AG09319 (cell line): ENCODE data around the gene ARID4B.
"Not testable (repeated sequence)": the region's sequence is repeated elsewhere in the genome, so short reads cannot be mapped to it uniquely, and the experiment has no call there.

Experiments used
- DNase-seq: peaks from one replicate; pipeline ENCODE4 v3.0.0-alpha.2; 2010; ENCODE audit warnings: low read depth; ENCODE audit errors: extremely low read depth
- CTCF ChIP-seq: IDR thresholded peaks from 2 replicates; pipeline ENCODE4 v1.5.1; 2011; ENCODE audit warnings: low read depth, mild to moderate bottlenecking, inconsistent platforms, low read length, moderate library complexity

Gene ARID4B

GRCh38 chr1:235259133-235259778 lies 68.7 kb downstream of the ARID4B start:
- TF ChIP-seq CTCF, result no peak
- no peak for DNase-seq

GRCh38 chr1:235258068-235258467 lies 69.9 kb downstream of the ARID4B start:
- DNase-seq, result not testable (repeated sequence)

- no peak for TF ChIP-seq CTCF
- no peak for DNase-seq
Measured at GRCh38 chr1:235254721-235255120, 73.3 kb downstream of the ARID4B start.

GRCh38 chr1:235253219-235253962 lies 74.6 kb downstream of the ARID4B start:
- peak; percentile 93 for TF ChIP-seq CTCF
- DNase-seq, result peak; percentile 39

- no peak for DNase-seq
- TF ChIP-seq CTCF, result no peak
Measured at GRCh38 chr1:235250430-235250829, 77.5 kb downstream of the ARID4B start.

GRCh38 chr1:235246022-235246948 lies 81.7 kb downstream of the ARID4B start:
- TF ChIP-seq CTCF, result no peak
- DNase-seq, result no peak

- no peak for TF ChIP-seq CTCF
- DNase-seq, result no peak
Measured at GRCh38 chr1:235244974-235245592, 82.9 kb downstream of the ARID4B start.
